Measurements from ENCODE around the gene PSMC4. TPM values are rescaled to one million over a fixed set of nuclear protein-coding genes. Genes with fewer than 3 reads are reported as not detected.

PSMC4 gene
- total and polyA plus RNA-seq, 2 experiments from 2014 or later = 85.4 to 94.7 TPM

- Histone ChIP-seq H3K4me2 (no peak overlapping the region), H3K27ac (no peak overlapping the region), H3K9me2 (replicated peaks; ENCODE audit: insufficient read depth) (no peaks in the 10 kb centered on the region), H3K4me3 (no peak overlapping the region), H3K9me3 (ENCODE audit: low read depth) (no peaks in the 10 kb centered on the region), H3K79me2 (peaks cover 6% of the 10 kb centered on the region), H3K36me3 (replicated peaks; ENCODE audit: insufficient read depth, low read depth) (no peaks in the 10 kb centered on the region), H3K4me1 (ENCODE audit: insufficient read depth) (no peaks in the 10 kb centered on the region), H2AFZ (no peak overlapping the region), H4K20me1 (ENCODE audit: insufficient read depth, poor library complexity, severe bottlenecking) (no peaks in the 10 kb centered on the region), H3K27me3 (no peaks in the 10 kb centered on the region)
- DNase-seq (ENCODE audit: low spot score) = no peak
- 94% methylated on average over 6 of the region's 6 CpGs for WGBS (ENCODE audit: low lambda C conversion rate, missing lambda C conversion rate)
- TF ChIP-seq EZH2 (IDR thresholded peaks at IDR 0.05; ENCODE audit: borderline replicate concordance) (no peak), EZH2phosphoT487 (IDR thresholded peaks at IDR 0.05; ENCODE audit: low read depth, severe bottlenecking, unreplicated experiment) (no peak), CTCF (IDR thresholded peaks at IDR 0.05; ENCODE audit: poor library complexity) (no peak)
Measured at GRCh38 chr19:39966617-39967016, 4.3 kb upstream of the PSMC4 start.

- DNase-seq (ENCODE audit: low spot score) = no peak
- no peak for TF ChIP-seq CTCF (IDR thresholded peaks at IDR 0.05; ENCODE audit: poor library complexity)
- no peak for TF ChIP-seq EZH2 (IDR thresholded peaks at IDR 0.05; ENCODE audit: borderline replicate concordance)
- TF ChIP-seq EZH2phosphoT487 (IDR thresholded peaks at IDR 0.05; ENCODE audit: low read depth, severe bottlenecking, unreplicated experiment) = no peak
- H3K9me3 ChIP-seq (ENCODE audit: low read depth) = no peaks in the 10 kb centered on the region
- H4K20me1 ChIP-seq (ENCODE audit: insufficient read depth, poor library complexity, severe bottlenecking) = no peaks in the 10 kb centered on the region
- 88% methylated on average over 9 of the region's 9 CpGs for WGBS (ENCODE audit: low lambda C conversion rate, missing lambda C conversion rate)
- H3K79me2 ChIP-seq = peaks cover 15% of the 10 kb centered on the region
- no peaks in the 10 kb centered on the region for H3K4me1 ChIP-seq (ENCODE audit: insufficient read depth)
- H3K9me2 ChIP-seq (replicated peaks; ENCODE audit: insufficient read depth) = no peaks in the 10 kb centered on the region
- no peaks in the 10 kb centered on the region for H3K36me3 ChIP-seq (replicated peaks; ENCODE audit: insufficient read depth, low read depth)
- no peak overlapping the region for H3K4me2 ChIP-seq
- H3K4me3 ChIP-seq = no peak overlapping the region
- H2AFZ ChIP-seq = no peak overlapping the region
- H3K27me3 ChIP-seq = no peaks in the 10 kb centered on the region
- no peak overlapping the region for H3K27ac ChIP-seq
Measured at GRCh38 chr19:39967561-39967960, 3.4 kb upstream of the PSMC4 start.

GRCh38 chr19:39968789-39969188 is 2.2 kb upstream of the PSMC4 start:
- Histone ChIP-seq H4K20me1 (ENCODE audit: insufficient read depth, poor library complexity, severe bottlenecking) (no peaks in the 10 kb centered on the region), H3K9me2 (replicated peaks; ENCODE audit: insufficient read depth) (no peaks in the 10 kb centered on the region), H3K4me1 (ENCODE audit: insufficient read depth) (no peaks in the 10 kb centered on the region), H3K9me3 (ENCODE audit: low read depth) (no peaks in the 10 kb centered on the region), H2AFZ (no peak overlapping the region), H3K36me3 (replicated peaks; ENCODE audit: insufficient read depth, low read depth) (no peaks in the 10 kb centered on the region), H3K4me2 (no peak overlapping the region), H3K4me3 (no peak overlapping the region), H3K27me3 (no peaks in the 10 kb centered on the region), H3K79me2 (peaks cover 27% of the 10 kb centered on the region), H3K27ac (no peak overlapping the region)
- no peak for DNase-seq (ENCODE audit: low spot score)
- WGBS (ENCODE audit: low lambda C conversion rate, missing lambda C conversion rate) = 96% methylated on average over 15 of the region's 15 CpGs
- no peak for TF ChIP-seq CTCF (IDR thresholded peaks at IDR 0.05; ENCODE audit: poor library complexity)
- no peak for TF ChIP-seq EZH2 (IDR thresholded peaks at IDR 0.05; ENCODE audit: borderline replicate concordance)
- no peak for TF ChIP-seq EZH2phosphoT487 (IDR thresholded peaks at IDR 0.05; ENCODE audit: low read depth, severe bottlenecking, unreplicated experiment)

GRCh38 chr19:39969266-39969665 is 1.7 kb upstream of the PSMC4 start:
- TF ChIP-seq EZH2phosphoT487 (IDR thresholded peaks at IDR 0.05; ENCODE audit: low read depth, severe bottlenecking, unreplicated experiment) (no peak), CTCF (IDR thresholded peaks at IDR 0.05; ENCODE audit: poor library complexity) (no peak), EZH2 (IDR thresholded peaks at IDR 0.05; ENCODE audit: borderline replicate concordance) (no peak)
- Histone ChIP-seq H3K9me3 (ENCODE audit: low read depth) (no peaks in the 10 kb centered on the region), H3K4me1 (ENCODE audit: insufficient read depth) (no peaks in the 10 kb centered on the region), H2AFZ (no peak overlapping the region), H3K27ac (peak overlapping the region; percentile 82), H3K4me2 (no peak overlapping the region), H3K4me3 (no peak overlapping the region), H3K79me2 (peaks cover 27% of the 10 kb centered on the region), H3K9me2 (replicated peaks; ENCODE audit: insufficient read depth) (no peaks in the 10 kb centered on the region), H3K36me3 (replicated peaks; ENCODE audit: insufficient read depth, low read depth) (no peaks in the 10 kb centered on the region), H3K27me3 (no peaks in the 10 kb centered on the region), H4K20me1 (ENCODE audit: insufficient read depth, poor library complexity, severe bottlenecking) (no peaks in the 10 kb centered on the region)
- DNase-seq (ENCODE audit: low spot score) = no peak
- WGBS (ENCODE audit: low lambda C conversion rate, missing lambda C conversion rate) = 93% methylated on average over 6 of the region's 6 CpGs

Measured in hepatocyte (in vitro differentiated cells).